ENCODE data around the gene GOLGA2. TPM values are rescaled to one million over a fixed set of nuclear protein-coding genes. Genes with fewer than 3 reads are reported as not detected.

The GOLGA2 gene
- total RNA-seq, 1 donor = 116 TPM

DNA sequence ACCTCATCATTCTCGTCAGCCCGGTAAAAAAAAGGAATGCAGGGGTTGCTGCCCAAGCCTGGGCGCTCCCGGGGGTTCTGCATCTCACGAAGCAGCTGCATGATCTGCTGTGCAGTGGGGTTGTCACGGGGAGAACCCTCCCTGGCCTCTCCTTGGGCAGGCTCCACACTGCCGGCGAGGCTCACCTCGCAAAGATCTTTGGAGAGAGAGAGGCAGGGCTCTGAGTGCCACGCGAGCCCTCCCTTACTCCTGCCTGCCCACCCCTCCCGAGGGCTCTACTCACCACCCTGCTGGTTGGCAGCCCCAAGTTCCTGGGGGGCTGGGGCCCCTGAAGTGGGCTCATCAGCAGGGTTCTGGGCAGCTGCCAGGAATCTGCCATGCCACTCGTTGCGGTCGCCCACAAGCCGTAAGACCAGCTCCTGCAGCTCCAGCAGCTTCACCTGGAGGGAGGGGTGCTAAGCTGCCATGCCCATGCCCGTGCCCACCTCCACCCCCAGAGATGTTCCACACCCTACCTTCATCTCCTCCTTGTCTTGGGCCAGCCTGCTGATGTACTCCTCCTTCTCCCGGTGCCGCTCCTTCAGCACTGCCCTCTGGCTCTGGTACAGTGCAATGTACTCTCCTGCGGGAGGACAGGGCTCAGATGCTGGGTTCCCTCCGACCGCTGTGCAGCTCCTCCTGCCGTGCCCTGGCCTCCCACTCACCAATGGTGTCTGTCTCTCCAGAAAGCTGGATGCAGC lies 18.6 kb downstream of the GOLGA2 start:
- TF ChIP-seq, protein P1, sequence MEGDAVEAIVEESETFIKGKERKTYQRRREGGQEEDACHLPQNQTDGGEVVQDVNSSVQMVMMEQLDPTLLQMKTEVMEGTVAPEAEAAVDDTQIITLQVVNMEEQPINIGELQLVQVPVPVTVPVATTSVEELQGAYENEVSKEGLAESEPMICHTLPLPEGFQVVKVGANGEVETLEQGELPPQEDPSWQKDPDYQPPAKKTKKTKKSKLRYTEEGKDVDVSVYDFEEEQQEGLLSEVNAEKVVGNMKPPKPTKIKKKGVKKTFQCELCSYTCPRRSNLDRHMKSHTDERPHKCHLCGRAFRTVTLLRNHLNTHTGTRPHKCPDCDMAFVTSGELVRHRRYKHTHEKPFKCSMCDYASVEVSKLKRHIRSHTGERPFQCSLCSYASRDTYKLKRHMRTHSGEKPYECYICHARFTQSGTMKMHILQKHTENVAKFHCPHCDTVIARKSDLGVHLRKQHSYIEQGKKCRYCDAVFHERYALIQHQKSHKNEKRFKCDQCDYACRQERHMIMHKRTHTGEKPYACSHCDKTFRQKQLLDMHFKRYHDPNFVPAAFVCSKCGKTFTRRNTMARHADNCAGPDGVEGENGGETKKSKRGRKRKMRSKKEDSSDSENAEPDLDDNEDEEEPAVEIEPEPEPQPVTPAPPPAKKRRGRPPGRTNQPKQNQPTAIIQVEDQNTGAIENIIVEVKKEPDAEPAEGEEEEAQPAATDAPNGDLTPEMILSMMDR (IDR thresholded peaks at IDR 0.05; ENCODE audit: insufficient read depth, low read depth, low read length) = no peak
- DNase-seq (ENCODE audit: low read depth) = no peak
- no peak overlapping the region for H3K4me3 ChIP-seq (ENCODE audit: low read depth, low read length)

GRCh38 chr9:128254855-128255759 lies 20.7 kb downstream of the GOLGA2 start:
- TF ChIP-seq, protein P1 (IDR thresholded peaks at IDR 0.05; ENCODE audit: insufficient read depth, low read depth, low read length) = peak; percentile 89
- peak; percentile 56 for DNase-seq (ENCODE audit: low read depth)
- H3K4me3 ChIP-seq (ENCODE audit: low read depth, low read length) = no peak overlapping the region

DNA sequence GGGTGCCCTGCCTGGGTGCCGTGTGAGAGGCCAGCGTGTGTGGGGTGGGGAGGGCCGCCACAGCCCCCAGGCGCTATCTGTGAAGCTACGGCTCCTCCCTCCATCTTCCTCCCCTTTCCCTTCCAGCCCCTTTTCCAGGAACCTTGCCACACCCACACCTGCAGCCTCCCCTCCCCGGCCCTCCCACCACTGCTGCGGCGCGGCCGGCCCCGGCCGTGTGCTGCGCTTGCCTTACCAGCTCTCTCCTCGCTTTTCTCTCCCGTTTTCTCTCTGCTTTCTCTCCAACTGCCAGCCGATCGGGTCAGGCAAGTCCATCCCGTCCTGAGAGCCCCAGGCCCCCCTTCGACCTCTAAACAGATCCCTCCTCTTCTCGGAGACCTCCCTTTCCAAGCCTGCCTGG lies 21.4 kb downstream of the GOLGA2 start:
- no peak for DNase-seq (ENCODE audit: low read depth)
- TF ChIP-seq, protein P1 (IDR thresholded peaks at IDR 0.05; ENCODE audit: insufficient read depth, low read depth, low read length) = no peak
- H3K4me3 ChIP-seq (ENCODE audit: low read depth, low read length) = no peak overlapping the region

DNA sequence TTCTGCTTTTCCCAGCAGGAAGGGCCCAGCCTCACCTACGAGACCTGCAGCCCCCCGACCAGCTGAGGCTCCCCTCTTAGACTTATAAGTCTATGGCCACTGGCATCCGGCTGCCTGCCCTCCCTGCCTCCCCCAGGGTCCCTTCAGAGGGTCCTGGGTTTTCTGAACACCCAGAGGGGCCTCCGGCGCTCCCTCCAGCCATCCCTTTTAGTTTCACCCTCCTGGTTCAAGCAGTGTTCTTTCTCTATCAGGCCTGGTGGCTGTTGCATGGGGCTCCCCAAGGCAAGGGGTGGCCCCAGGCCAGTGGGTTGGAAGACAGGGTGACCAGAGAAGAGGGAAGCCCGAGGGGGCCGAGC lies 21.8 kb downstream of the GOLGA2 start:
- DNase-seq (ENCODE audit: low read depth) = no peak
- TF ChIP-seq, protein P1 (IDR thresholded peaks at IDR 0.05; ENCODE audit: insufficient read depth, low read depth, low read length) = no peak
- H3K4me3 ChIP-seq (ENCODE audit: low read depth, low read length) = no peak overlapping the region

- TF ChIP-seq, protein P1 (IDR thresholded peaks at IDR 0.05; ENCODE audit: insufficient read depth, low read depth, low read length) = no peak
- DNase-seq (ENCODE audit: low read depth) = no peak
- no peak overlapping the region for H3K4me3 ChIP-seq (ENCODE audit: low read depth, low read length)
Observed at GRCh38 chr9:128253140-128253990, 22.4 kb downstream of the GOLGA2 start.

DNA sequence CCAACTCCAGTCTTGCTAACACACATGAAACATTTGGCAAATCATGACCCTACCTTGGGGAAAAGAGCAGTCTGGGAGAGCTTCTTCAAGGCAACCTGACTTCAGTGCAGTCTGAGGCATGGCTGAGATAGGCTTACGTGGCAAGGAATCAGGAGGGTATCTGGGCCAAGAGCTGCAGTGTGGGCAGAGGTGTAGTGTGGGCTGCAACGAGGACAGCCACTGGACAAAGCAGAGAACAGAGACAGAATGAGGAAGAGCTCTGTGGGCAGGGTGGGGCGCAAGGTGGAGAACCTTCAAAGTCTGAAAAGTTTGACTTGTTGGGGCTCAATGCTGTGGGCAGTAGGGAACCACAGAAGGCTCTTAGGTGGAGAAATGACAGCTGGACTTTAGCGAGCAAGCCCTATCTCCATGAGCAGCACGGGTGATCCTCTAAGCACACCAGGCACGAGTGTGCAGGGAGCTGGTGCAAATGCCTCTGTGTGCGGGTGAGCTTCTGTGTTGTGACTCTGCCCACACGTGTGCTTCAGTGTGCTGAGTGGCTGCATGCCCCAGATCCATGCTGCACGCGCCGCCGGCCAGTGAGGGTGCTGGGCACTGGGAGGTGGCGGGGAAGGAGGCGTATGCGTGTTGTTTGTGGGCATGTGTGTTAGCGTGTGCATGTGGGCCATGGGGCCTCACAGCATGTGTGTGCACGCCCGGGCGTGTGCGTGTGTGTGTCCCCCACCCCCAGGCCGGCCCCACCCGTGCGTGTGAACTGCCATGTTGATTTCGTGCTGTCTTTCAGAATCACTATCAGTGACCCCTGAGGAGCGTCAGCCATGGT lies 23.3 kb downstream of the GOLGA2 start:
- no peak overlapping the region for H3K4me3 ChIP-seq (ENCODE audit: low read depth, low read length)
- TF ChIP-seq, protein P1 (IDR thresholded peaks at IDR 0.05; ENCODE audit: insufficient read depth, low read depth, low read length) = no peak
- DNase-seq (ENCODE audit: low read depth) = no peak
